Right lobe of liver (tissue), 6 donors: ENCODE measurements around the gene ZNF202. TPM values are rescaled to one million over a fixed set of nuclear protein-coding genes. Genes with fewer than 3 reads are reported as not detected.

Experiments used
- ATAC-seq, 4 donors: fragments of 200-7000 bp; cut with Tn5 transposase; one replicate each; pipeline ENCODE4 v1.9.1; 2020; ENCODE audit warnings: mild to moderate bottlenecking in 4 of 4, moderate library complexity in 4 of 4
- DNase-seq, 3 donors: peaks; one replicate each; pipeline ENCODE4 v3.0.0-alpha.2; 2020
- H3K27ac ChIP-seq, 3 donors: fragments of 200-600 bp; one replicate each; pipeline ENCODE4 v1.8.0; 2022
- H3K27me3 ChIP-seq, 2 donors: fragments of 200-600 bp; one replicate each; pipeline ENCODE4 v1.8.0; 2022
- H3K36me3 ChIP-seq, 4 donors: fragments of 200-600 bp; sonication (generic) in 1 of 4; one replicate each; pipeline versions ENCODE4 v1.5.1 to v1.8.0; 2017 to 2022; ENCODE audit warnings: control low read depth in 1 of 4
- H3K4me1 ChIP-seq, 4 donors: fragments of 200-600 bp; sonication (generic) in 1 of 4; one replicate each; pipeline versions ENCODE4 v1.5.1 to v1.8.0; 2017 to 2022; ENCODE audit warnings: control low read depth in 1 of 4
- H3K4me3 ChIP-seq, 3 donors: fragments of 200-600 bp; one replicate each; pipeline ENCODE4 v1.8.0; 2022
- H3K9me3 ChIP-seq, 4 donors: fragments of 200-600 bp; sonication (generic) in 1 of 4; one replicate each; pipeline versions ENCODE4 v1.5.1 to v1.8.0; 2017 to 2022; ENCODE audit warnings: control low read depth in 1 of 4
- POLR2A ChIP-seq: fragments of 450-650 bp; IDR thresholded peaks from one replicate; pipeline ENCODE4 v1.6.1; 2017; ENCODE audit warnings: antibody characterized with exemption, mild to moderate bottlenecking
- WGBS: methylation state at CpG from one replicate; pipeline ENCODE4 v1.1.6; 2018; ENCODE audit warnings: low coverage, low lambda C conversion rate; ENCODE audit not compliant: insufficient coverage; ENCODE audit errors: missing lambda C conversion rate; 5-methylcytosine and 5-hydroxymethylcytosine counted together
- intact Hi-C, 2 donors: fragments of 100-400 bp; cut with DNase I; formaldehyde crosslinking; loops; one replicate each; pipeline versions ENCODE4 v1.11.2 to v1.14.1; 2022
- total RNA-seq, 6 experiments: library from RNA; depleted of rRNA in 2 of 6; stranded (reverse); fragments of >200 nt in 2 of 6; fragmentation: NEBNext Ultra II Directional in 3 of 6; extraction: Animal tissue kit (Norgen Biotek cat#: 25700) in 3 of 6; gene quantifications; one replicate each; pipeline versions ENCODE4 v1.1.0 to v1.2.4, GENCODE V29; 2016 to 2023
- TF ChIP-seq, protein P1 (sequence below), 4 donors: fragments of 200-600 bp in 3 of 4; fragments of 450-650 bp in 1 of 4; IDR thresholded peaks; one replicate each; pipeline versions ENCODE4 v1.5.1 to v1.8.0; 2016 to 2022; ENCODE audit warnings: antibody characterized with exemption in 4 of 4, mild to moderate bottlenecking in 2 of 4
- donor health status: DM: no; HTN: yes; CAD: no.
- donor health status: DM: no; HTN: no; CAD: no.
- donor health status: DM: no; HTN: no; CAD: no.
- donor health status: DM: no; HTN: yes; CAD: no.
- donor health status: DM: no; HTN: yes; CAD: no.

The ZNF202 gene
- total RNA-seq, 6 experiments from 2014 or later, result 2.0 to 4.0 (median 2.7) TPM

DNA sequence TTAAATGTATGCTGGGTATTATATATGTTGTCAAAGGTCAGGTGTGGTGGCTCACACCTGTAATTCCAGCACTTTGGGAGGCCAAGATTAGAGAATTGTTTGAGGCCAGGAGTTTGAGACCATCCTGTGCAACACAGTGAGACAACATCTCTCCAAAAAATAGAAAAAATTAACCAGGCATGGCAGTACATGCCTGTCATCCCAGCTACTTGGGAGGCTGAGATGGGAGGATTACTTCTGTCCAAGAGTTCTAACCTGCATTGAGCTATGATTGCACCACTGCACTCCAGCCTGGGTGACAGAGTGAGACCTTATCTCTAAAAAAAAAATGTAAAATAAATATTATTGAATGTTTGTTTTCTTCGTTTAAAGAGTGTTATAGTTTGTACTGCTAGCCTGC, 24.1 kb upstream of the ZNF202 start:
- Histone ChIP-seq H3K9me3 (no peaks in the 10 kb centered on the region), H3K4me1 (no peaks in the 10 kb centered on the region), H3K36me3 (no peaks in the 10 kb centered on the region), H3K27ac (no peak overlapping the region), H3K27me3 (no peaks in the 10 kb centered on the region), H3K4me3 (no peak overlapping the region)
- TF ChIP-seq, protein P1, sequence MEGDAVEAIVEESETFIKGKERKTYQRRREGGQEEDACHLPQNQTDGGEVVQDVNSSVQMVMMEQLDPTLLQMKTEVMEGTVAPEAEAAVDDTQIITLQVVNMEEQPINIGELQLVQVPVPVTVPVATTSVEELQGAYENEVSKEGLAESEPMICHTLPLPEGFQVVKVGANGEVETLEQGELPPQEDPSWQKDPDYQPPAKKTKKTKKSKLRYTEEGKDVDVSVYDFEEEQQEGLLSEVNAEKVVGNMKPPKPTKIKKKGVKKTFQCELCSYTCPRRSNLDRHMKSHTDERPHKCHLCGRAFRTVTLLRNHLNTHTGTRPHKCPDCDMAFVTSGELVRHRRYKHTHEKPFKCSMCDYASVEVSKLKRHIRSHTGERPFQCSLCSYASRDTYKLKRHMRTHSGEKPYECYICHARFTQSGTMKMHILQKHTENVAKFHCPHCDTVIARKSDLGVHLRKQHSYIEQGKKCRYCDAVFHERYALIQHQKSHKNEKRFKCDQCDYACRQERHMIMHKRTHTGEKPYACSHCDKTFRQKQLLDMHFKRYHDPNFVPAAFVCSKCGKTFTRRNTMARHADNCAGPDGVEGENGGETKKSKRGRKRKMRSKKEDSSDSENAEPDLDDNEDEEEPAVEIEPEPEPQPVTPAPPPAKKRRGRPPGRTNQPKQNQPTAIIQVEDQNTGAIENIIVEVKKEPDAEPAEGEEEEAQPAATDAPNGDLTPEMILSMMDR (IDR thresholded peaks at IDR 0.05), result no peak
- TF ChIP-seq POLR2A, result no peak
- intact Hi-C loops, result no loop called here
- DNase-seq, result no peak
- 8% methylated on average over 1 of the region's 1 CpG for WGBS
- ATAC-seq, result no peak

DNA sequence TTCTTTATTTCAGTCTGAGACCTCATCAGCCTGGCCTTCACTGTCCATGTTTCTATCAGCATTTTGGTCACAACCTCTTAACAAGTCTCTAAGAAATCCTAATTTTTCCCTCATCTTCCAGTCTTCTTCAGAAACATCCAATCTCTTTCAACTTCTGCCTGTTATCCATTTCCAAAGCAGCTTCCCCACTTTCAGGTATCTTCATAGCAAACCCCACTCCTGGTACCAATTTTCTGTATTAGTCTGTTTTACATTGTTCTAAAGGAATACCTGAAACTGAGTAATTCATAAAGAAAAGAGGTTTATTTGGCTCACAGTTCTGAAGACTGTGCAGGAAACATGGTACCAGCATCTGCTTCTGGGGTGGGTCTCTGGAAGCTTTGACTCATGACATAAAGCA, 21.0 kb upstream of the ZNF202 start:
- DNase-seq, result no peak

DNA sequence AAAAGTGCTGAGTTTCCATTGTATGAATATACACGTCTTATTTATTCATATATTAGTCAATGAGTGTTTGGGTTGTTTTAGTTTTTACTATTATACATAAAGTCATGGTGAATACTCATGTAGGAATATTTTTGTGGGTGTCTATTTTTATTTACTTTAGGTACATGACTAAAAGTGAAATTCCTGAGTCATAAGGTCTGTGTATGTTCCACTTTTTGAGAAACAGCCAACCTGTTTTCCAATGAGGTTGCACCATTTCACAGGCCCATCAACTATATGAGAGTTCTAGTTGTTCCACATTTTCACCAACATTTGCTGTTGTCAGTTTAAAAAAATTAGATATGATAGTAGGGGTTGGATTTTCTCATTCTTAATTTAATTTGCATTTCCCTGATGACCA, 19.4 kb upstream of the ZNF202 start:
- Histone ChIP-seq H3K9me3 (no peaks in the 10 kb centered on the region), H3K27ac (no peak overlapping the region), H3K4me3 (no peak overlapping the region), H3K27me3 (no peaks in the 10 kb centered on the region), H3K36me3 (no peaks in the 10 kb centered on the region), H3K4me1 (no peaks in the 10 kb centered on the region)
- TF ChIP-seq, protein P1 (IDR thresholded peaks at IDR 0.05), result no peak
- TF ChIP-seq POLR2A, result no peak
- 64% methylated on average over 1 of the region's 1 CpG for WGBS
- ATAC-seq (no peak), DNase-seq (no peak)
- intact Hi-C loops, result no loop called here

More for the DNA sequence above, 21.0 kb upstream of the ZNF202 start:
- Histone ChIP-seq H3K4me3 (no peak overlapping the region), H3K9me3 (no peaks in the 10 kb centered on the region), H3K27ac (no peak overlapping the region), H3K27me3 (no peaks in the 10 kb centered on the region), H3K36me3 (no peaks in the 10 kb centered on the region), H3K4me1 (no peaks in the 10 kb centered on the region)
- no peak for ATAC-seq
- intact Hi-C loops, result no loop called here
- no peak for TF ChIP-seq POLR2A
- TF ChIP-seq, protein P1 (IDR thresholded peaks at IDR 0.05), result no peak

DNA sequence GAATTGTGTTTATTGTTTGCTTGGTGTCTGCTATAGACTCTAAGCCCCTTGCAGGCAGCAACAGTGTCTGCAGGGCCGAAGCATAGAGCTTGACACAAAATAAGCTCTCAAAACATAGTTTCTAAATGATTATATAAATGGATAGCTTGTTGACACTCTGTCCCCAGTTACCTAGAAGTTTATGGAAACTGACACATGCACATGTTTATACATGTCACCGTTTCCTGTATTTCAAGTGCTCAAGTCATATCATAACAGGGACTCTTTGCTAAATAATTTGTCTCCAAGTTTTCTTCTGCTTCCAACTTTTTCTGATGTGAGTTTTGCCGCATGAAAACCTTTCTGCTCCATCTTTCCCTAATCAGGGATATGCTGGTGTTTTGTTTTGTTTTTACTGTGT, 16.5 kb upstream of the ZNF202 start:
- DNase-seq, result no peak
- H3K4me3 ChIP-seq, result no peak overlapping the region
- H3K4me1 ChIP-seq, result no peaks in the 10 kb centered on the region
- H3K27me3 ChIP-seq, result no peaks in the 10 kb centered on the region
- TF ChIP-seq, protein P1 (IDR thresholded peaks at IDR 0.05), result no peak
- TF ChIP-seq POLR2A, result no peak
- H3K36me3 ChIP-seq, result no peaks in the 10 kb centered on the region
- H3K27ac ChIP-seq, result no peak overlapping the region
- intact Hi-C loops, result no loop called here
- no peaks in the 10 kb centered on the region for H3K9me3 ChIP-seq
- 39% methylated on average over 3 of the region's 3 CpGs for WGBS
- no peak for ATAC-seq

DNA sequence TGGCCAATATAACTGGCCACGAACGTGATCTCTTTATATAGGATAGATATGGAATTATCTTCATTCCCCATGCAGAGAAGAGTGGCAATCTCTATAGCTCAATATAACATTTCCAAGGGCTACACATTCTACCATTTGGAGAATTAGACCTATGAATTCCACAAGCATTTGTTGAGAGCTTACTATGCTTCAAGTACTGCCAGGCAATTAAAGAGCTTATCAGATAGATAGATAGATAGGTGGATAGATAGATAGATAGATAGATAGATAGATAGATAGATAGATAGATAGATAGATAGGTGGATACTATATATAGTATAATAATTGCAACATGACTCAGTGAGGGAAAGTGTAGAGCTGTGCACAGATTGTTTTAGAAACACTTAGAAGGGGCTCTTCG, 14.4 kb upstream of the ZNF202 start:
- ATAC-seq (no peak), DNase-seq (no peak)
- no peak overlapping the region for H3K27ac ChIP-seq
- H3K9me3 ChIP-seq, result no peaks in the 10 kb centered on the region
- intact Hi-C loops, result no loop called here
- 48% methylated on average over 3 of the region's 3 CpGs for WGBS
- TF ChIP-seq, protein P1 (IDR thresholded peaks at IDR 0.05), result no peak
- no peak for TF ChIP-seq POLR2A
- H3K4me3 ChIP-seq, result no peak overlapping the region
- H3K4me1 ChIP-seq, result no peaks in the 10 kb centered on the region
- no peaks in the 10 kb centered on the region for H3K36me3 ChIP-seq
- H3K27me3 ChIP-seq, result no peaks in the 10 kb centered on the region
